Esophagus muscularis mucosa (tissue), 4 donors: ENCODE measurements around the gene STRAP. TPM values are rescaled to one million over a fixed set of nuclear protein-coding genes. Genes with fewer than 3 reads are reported as not detected.
"Not testable (repeated sequence)": the region's sequence is repeated elsewhere in the genome, so short reads cannot be mapped to it uniquely, and the experiment has no call there.

ENCODE experiments used
- DNase-seq: peaks from one replicate; pipeline ENCODE4 v3.0.0-alpha.2; 2017; ENCODE audit errors: extremely low spot score
- H3K27ac ChIP-seq, 4 donors: fragments of 200-600 bp; sonication (generic); replicated peaks in 1 of 4; 1 replicate in 3 of 4; 2 replicates in 1 of 4; pipeline ENCODE4 v1.5.1; 2016 to 2019; ENCODE audit warnings: mild to moderate bottlenecking in 1 of 4
- H3K27me3 ChIP-seq, 4 donors: fragments of 200-600 bp; sonication (generic); one replicate each; pipeline versions ENCODE4 v1.5.1 to v1.6.0; 2016 to 2019
- H3K36me3 ChIP-seq, 4 donors: fragments of 200-600 bp; sonication (generic); one replicate each; pipeline ENCODE4 v1.5.1; 2016 to 2019
- H3K4me1 ChIP-seq, 4 donors: fragments of 200-600 bp; sonication (generic); one replicate each; pipeline ENCODE4 v1.5.1; 2016 to 2019
- H3K4me3 ChIP-seq, 4 donors: fragments of 200-600 bp; sonication (generic); 1 replicate in 2 of 4; 2 replicates in 2 of 4; pipeline ENCODE4 v1.5.1; 2016 to 2019; ENCODE audit warnings: mild to moderate bottlenecking in 4 of 4, moderate library complexity in 1 of 4
- H3K9me3 ChIP-seq, 4 donors: fragments of 200-600 bp; sonication (generic); 1 replicate in 3 of 4; 2 replicates in 1 of 4; pipeline ENCODE4 v1.5.1; 2016 to 2019
- EP300 ChIP-seq: sonication (generic); formaldehyde crosslinking; IDR thresholded peaks from one replicate; pipeline ENCODE4 v1.6.1; 2017; ENCODE audit warnings: antibody characterized with exemption
- POLR2A ChIP-seq: fragments of 450-650 bp; IDR thresholded peaks from one replicate; pipeline ENCODE4 v1.6.1; 2017; ENCODE audit warnings: antibody characterized with exemption, moderate library complexity, mild to moderate bottlenecking, low read depth
- POLR2AphosphoS5 ChIP-seq, 2 donors: sonication (generic); formaldehyde crosslinking; IDR thresholded peaks; one replicate each; pipeline ENCODE4 v1.6.1; 2017; ENCODE audit warnings: antibody characterized with exemption in 2 of 2
- WGBS: methylation state at CpG from one replicate; pipeline ENCODE4 v1.1.5; 2018; 5-methylcytosine and 5-hydroxymethylcytosine counted together
- intact Hi-C: fragments of 100-400 bp; cut with DNase I; formaldehyde crosslinking; loops from one replicate; pipeline ENCODE4 v1.15.1; 2023
- total RNA-seq, 4 donors: library from RNA; depleted of rRNA; stranded (reverse); fragments of >200 nt; gene quantifications; one replicate each; pipeline versions ENCODE4 v1.1.0 to v1.2.1, GENCODE V29; 2016
- TF ChIP-seq, protein P1 (sequence below), 3 experiments: fragments of 200-600 bp in 2 of 3; fragments of 450-650 bp in 1 of 3; sonication (generic) in 2 of 3; IDR thresholded peaks; one replicate each; pipeline ENCODE4 v1.5.1; 2017 to 2019; ENCODE audit warnings: antibody characterized with exemption in 3 of 3, mild to moderate bottlenecking in 2 of 3, moderate library complexity in 1 of 3

Gene STRAP
- total RNA-seq, 4 donors from 2014 or later = 63.9 to 78.5 (median 74.0) TPM

DNA sequence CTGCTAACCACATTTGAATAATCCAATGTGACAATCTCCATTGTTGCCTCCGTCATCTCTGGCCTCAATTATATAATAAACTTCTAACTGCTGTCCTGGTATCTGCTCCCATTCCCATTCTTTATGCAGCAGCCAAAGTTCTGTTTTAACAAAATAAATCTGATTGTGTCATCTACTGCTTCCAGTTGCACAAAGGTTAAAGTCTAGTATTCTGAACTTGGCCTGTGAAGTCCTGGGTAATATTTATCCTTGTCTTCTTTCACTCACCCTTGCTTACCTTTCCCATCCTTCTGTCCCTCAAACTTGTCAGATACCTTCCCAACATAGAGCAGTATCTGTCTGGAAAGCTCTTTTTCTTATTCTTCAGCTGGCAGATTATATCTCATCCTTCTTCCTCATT is 19.3 kb upstream of the STRAP start:
- 91% methylated on average over 1 of the region's 1 CpG for WGBS
- H3K4me1 ChIP-seq = no peaks in the 10 kb centered on the region
- no peak for TF ChIP-seq POLR2A
- TF ChIP-seq EP300 = no peak
- TF ChIP-seq, protein P1, sequence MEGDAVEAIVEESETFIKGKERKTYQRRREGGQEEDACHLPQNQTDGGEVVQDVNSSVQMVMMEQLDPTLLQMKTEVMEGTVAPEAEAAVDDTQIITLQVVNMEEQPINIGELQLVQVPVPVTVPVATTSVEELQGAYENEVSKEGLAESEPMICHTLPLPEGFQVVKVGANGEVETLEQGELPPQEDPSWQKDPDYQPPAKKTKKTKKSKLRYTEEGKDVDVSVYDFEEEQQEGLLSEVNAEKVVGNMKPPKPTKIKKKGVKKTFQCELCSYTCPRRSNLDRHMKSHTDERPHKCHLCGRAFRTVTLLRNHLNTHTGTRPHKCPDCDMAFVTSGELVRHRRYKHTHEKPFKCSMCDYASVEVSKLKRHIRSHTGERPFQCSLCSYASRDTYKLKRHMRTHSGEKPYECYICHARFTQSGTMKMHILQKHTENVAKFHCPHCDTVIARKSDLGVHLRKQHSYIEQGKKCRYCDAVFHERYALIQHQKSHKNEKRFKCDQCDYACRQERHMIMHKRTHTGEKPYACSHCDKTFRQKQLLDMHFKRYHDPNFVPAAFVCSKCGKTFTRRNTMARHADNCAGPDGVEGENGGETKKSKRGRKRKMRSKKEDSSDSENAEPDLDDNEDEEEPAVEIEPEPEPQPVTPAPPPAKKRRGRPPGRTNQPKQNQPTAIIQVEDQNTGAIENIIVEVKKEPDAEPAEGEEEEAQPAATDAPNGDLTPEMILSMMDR (IDR thresholded peaks at IDR 0.05) = no peak
- no peak for DNase-seq
- H3K9me3 ChIP-seq = no peaks in the 10 kb centered on the region
- H3K27me3 ChIP-seq = no peaks in the 10 kb centered on the region
- no peaks in the 10 kb centered on the region for H3K36me3 ChIP-seq
- no peak overlapping the region for H3K27ac ChIP-seq
- H3K4me3 ChIP-seq = no peak overlapping the region
- intact Hi-C loops = no loop called here

DNA sequence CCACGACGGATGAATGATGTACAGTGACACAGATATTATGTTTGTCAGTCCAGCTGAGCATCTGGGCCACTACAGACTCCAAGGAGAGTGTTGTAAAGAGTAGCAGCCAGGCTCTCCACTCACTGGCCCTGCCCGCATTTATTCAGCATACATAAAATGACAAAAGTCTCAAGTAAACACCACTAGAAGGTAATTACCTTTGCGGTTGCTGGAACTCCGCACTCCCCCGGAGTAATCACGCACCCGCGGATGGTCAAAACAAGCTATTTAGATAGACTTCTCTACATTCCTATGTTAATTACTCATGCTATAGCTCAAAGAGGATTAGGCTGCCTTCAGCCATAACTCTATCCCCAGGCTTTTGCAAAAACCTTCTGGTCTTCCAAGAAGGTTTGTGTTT is 18.8 kb upstream of the STRAP start:
- 67% methylated on average over 9 of the region's 9 CpGs for WGBS
- TF ChIP-seq POLR2A (no peak), POLR2AphosphoS5 (IDR thresholded peaks at IDR 0.05) (no peak), EP300 (no peak)
- TF ChIP-seq, protein P1 (IDR thresholded peaks at IDR 0.05) = no peak
- H3K9me3 ChIP-seq = no peaks in the 10 kb centered on the region
- no peaks in the 10 kb centered on the region for H3K27me3 ChIP-seq
- no peak overlapping the region for H3K4me3 ChIP-seq
- no peak for DNase-seq
- intact Hi-C loops = no loop called here
- H3K36me3 ChIP-seq = no peaks in the 10 kb centered on the region
- no peak overlapping the region for H3K27ac ChIP-seq
- H3K4me1 ChIP-seq = no peaks in the 10 kb centered on the region

DNA sequence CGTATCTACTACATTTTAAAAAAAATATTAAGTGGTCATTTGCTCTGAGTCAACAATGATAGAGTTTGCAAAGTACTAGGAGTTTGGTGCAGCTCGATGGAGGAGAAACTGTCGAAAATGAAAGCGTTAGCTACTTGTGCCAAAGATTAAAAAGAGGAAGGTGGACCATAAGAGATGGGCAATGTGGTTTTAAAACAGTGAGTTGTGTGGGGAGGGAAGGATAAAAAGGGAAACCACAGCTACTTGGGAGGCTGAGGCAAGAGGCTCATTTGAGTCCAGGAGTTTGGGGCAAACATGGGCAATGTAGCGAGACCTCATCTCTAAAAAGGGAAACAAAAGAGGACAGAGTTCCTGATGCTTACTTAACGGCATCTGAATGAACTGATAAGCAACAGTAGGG is 18.2 kb upstream of the STRAP start:
- Histone ChIP-seq H3K9me3 (no peaks in the 10 kb centered on the region), H3K27me3 (no peaks in the 10 kb centered on the region), H3K4me3 (no peak overlapping the region), H3K27ac (no peak overlapping the region), H3K4me1 (no peaks in the 10 kb centered on the region), H3K36me3 (no peaks in the 10 kb centered on the region)
- WGBS = 80% methylated on average over 6 of the region's 6 CpGs
- intact Hi-C loops = no loop called here
- no peak for DNase-seq
- TF ChIP-seq EP300 (no peak), POLR2AphosphoS5 (IDR thresholded peaks at IDR 0.05) (no peak), POLR2A (no peak)
- TF ChIP-seq, protein P1 (IDR thresholded peaks at IDR 0.05) = no peak

DNA sequence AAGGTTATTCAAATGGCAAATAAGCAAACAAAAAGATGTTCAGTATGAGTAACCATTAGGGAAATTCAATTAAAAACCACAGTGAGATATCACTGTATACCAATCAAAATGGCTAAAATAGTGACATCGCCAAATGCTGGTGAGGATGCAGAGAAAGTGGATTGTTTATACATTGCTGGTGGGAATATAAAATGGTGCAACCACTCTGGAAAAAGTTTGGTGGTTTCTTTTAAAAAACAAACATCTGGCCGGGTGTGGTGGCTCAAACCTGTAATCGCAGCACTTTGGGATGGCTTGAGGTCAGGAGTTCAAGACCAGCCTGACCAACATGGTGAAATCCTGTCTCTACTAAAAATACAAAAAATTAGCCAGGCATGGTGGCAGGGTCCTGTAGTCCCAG is 14.0 kb upstream of the STRAP start:
- H3K36me3 ChIP-seq = no peaks in the 10 kb centered on the region
- no peak overlapping the region for H3K4me3 ChIP-seq
- WGBS = 84% methylated on average over 3 of the region's 3 CpGs
- H3K9me3 ChIP-seq = no peaks in the 10 kb centered on the region
- TF ChIP-seq EP300 = no peak
- TF ChIP-seq, protein P1 (IDR thresholded peaks at IDR 0.05) = no peak
- no peak for TF ChIP-seq POLR2A
- intact Hi-C loops = no loop called here
- H3K27ac ChIP-seq = no peak overlapping the region
- DNase-seq = no peak
- no peaks in the 10 kb centered on the region for H3K27me3 ChIP-seq
- H3K4me1 ChIP-seq = no peaks in the 10 kb centered on the region

DNA sequence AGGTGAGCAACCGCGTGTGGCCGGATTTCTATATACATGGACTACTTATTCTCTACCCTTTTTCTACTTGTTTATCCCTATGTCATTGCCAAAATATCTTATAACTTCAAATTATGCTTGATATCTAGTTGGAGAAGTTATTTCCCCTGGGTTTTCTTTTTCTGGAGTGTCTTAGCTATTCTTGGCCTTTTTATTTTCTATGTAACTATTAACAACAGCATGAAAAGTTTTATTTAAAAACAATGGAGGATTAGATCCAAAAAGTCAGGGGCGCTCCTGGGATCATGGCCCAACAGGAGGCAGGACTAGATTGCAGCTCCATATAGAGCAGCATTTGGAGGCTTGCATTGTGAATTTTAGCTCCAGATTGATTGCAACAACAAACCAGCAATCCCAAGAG is 8.6 kb upstream of the STRAP start:
- DNase-seq = no peak
- Histone ChIP-seq H3K4me1 (no peaks in the 10 kb centered on the region), H3K36me3 (no peaks in the 10 kb centered on the region), H3K27me3 (peaks cover 0 to 7% (median 0%) of the 10 kb centered on the region in 4 donors), H3K4me3 (no peak overlapping the region), H3K9me3 (no peaks in the 10 kb centered on the region), H3K27ac (no peak overlapping the region)
- intact Hi-C loops = no loop called here
- WGBS = 90% methylated on average over 4 of the region's 4 CpGs
- TF ChIP-seq POLR2A (no peak), EP300 (no peak), POLR2AphosphoS5 (IDR thresholded peaks at IDR 0.05) (no peak)
- TF ChIP-seq, protein P1 (IDR thresholded peaks at IDR 0.05) = no peak

DNA sequence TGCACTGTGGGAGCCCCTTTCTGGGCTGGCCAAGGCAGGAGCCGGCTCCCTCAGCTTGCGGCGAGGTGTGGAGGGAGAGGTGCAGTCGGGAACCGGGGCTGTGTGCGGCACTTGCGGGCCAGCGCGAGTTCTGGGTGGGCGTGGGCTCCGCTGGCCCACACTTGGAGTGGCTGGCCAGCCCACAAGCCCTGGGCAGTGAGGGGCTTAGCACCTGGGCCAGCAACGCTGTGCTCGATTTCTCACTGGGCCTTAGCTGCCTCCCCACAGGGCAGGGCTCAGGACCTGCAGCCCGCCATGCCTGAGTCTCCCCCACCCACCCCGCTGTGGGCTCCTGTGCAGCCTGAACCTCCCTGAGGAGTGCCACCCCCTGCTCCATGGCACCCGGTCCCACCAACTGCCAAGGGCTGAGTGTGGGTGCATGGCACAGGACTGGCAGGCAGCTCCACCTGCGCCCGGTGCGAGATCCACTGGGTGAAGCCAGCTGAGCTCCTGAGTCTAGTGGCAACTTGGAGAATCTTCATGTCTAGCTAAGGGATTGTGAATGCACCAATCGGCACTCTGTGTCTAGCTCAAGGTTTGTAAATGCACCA is 7.5 kb upstream of the STRAP start:
- H3K36me3 ChIP-seq, DNase-seq, H3K4me3 ChIP-seq, H3K9me3 ChIP-seq, intact Hi-C loops, H3K4me1 ChIP-seq, H3K27me3 ChIP-seq, H3K27ac ChIP-seq: not testable (repeated sequence)
- no CpG with 5 or more reads among the region's 20 CpGs for WGBS
